ENCODE measurements around the gene ABCA2. TPM values are rescaled to one million over a fixed set of nuclear protein-coding genes. Genes with fewer than 3 reads are reported as not detected.

ABCA2 gene
- total and polyA plus RNA-seq, 8 donors: 20.8 to 34.8 (median 29.8) TPM

- no peak for TF ChIP-seq CTCF (IDR thresholded peaks at IDR 0.05)
- no peaks in the 10 kb centered on the region for H3K9me3 ChIP-seq
- H3K4me3 ChIP-seq: no peak overlapping the region
Measured at GRCh38 chr9:137015976-137016375, 12.1 kb downstream of the ABCA2 start.

GRCh38 chr9:137015540-137015930 lies 12.5 kb downstream of the ABCA2 start:
- TF ChIP-seq CTCF (IDR thresholded peaks at IDR 0.05): no peak
- intact Hi-C loops (cut with DNase I): no loop called here
- H3K9me3 ChIP-seq: no peaks in the 10 kb centered on the region
- H3K4me1 ChIP-seq: no peaks in the 10 kb centered on the region
- ATAC-seq (no peak), DNase-seq (no peak)
- no peak overlapping the region for H3K4me3 ChIP-seq
- H3K36me3 ChIP-seq: peaks cover 0 to 75% of the 10 kb centered on the region in 2 donors
- no peaks in the 10 kb centered on the region for H3K27me3 ChIP-seq
- H3K27ac ChIP-seq: no peak overlapping the region

More at GRCh38 chr9:137015976-137016375, 12.1 kb downstream of the ABCA2 start:
- ATAC-seq: no peak
- intact Hi-C loops (cut with DNase I): no loop called here
- Histone ChIP-seq H3K4me1 (no peaks in the 10 kb centered on the region), H3K27me3 (no peaks in the 10 kb centered on the region), H3K27ac (no peak overlapping the region), H3K36me3 (peaks cover 0 to 80% of the 10 kb centered on the region in 2 donors)
- no peak for DNase-seq

- Histone ChIP-seq H3K27ac (no peak overlapping the region), H3K4me3 (no peak overlapping the region), H3K9me3 (no peaks in the 10 kb centered on the region), H3K36me3 (peaks cover 0 to 77% of the 10 kb centered on the region in 2 donors), H3K4me1 (no peaks in the 10 kb centered on the region), H3K27me3 (no peaks in the 10 kb centered on the region)
- intact Hi-C loops (cut with DNase I): no loop called here
- DNase-seq: no peak
- no peak for ATAC-seq
- no peak for TF ChIP-seq CTCF (IDR thresholded peaks at IDR 0.05)
Measured at GRCh38 chr9:137014776-137015539, 13.1 kb downstream of the ABCA2 start.

- H3K9me3 ChIP-seq: no peaks in the 10 kb centered on the region
Measured at GRCh38 chr9:137014166-137014565, 13.9 kb downstream of the ABCA2 start.

More at GRCh38 chr9:137014166-137014565, 13.9 kb downstream of the ABCA2 start:
- intact Hi-C loops (cut with DNase I): no loop called here
- H3K27me3 ChIP-seq: no peaks in the 10 kb centered on the region
- no peak for TF ChIP-seq CTCF (IDR thresholded peaks at IDR 0.05)
- H3K4me3 ChIP-seq: no peak overlapping the region
- H3K4me1 ChIP-seq: no peaks in the 10 kb centered on the region
- H3K36me3 ChIP-seq: peaks cover 0 to 84% of the 10 kb centered on the region in 2 donors
- H3K27ac ChIP-seq: no peak overlapping the region
- DNase-seq (no peak), ATAC-seq (no peak)

Data from left lung (tissue), 10 donors.